Smooth muscle cell (in vitro differentiated cells): ENCODE measurements around the gene NSD1. TPM values are rescaled to one million over a fixed set of nuclear protein-coding genes. Genes with fewer than 3 reads are reported as not detected.
"Not testable (repeated sequence)": the region's sequence is repeated elsewhere in the genome, so short reads cannot be mapped to it uniquely, and the experiment has no call there.

Source experiments
- DNase-seq: peaks from one replicate; lab custom pipeline; 2025; ENCODE audit not compliant: unreplicated experiment; lab: John Stamatoyannopoulos, UW
- H2AFZ ChIP-seq: fragments of 200-600 bp; sonication (generic); 2 replicates; pipeline ENCODE4 v1.6.0; 2016; ENCODE audit warnings: antibody characterized with exemption, low read depth, mild to moderate bottlenecking
- H3F3A ChIP-seq: fragments of 200-600 bp; sonication (generic); 2 replicates; pipeline ENCODE4 v1.6.0; 2017; ENCODE audit warnings: antibody characterized with exemption, low read depth
- H3K27ac ChIP-seq: fragments of 200-600 bp; sonication (generic); 2 replicates; pipeline ENCODE4 v1.5.1; 2016; ENCODE audit warnings: low read depth, mild to moderate bottlenecking
- H3K27me3 ChIP-seq: fragments of 200-600 bp; sonication (generic); 2 replicates; pipeline ENCODE4 v1.6.1; 2016; ENCODE audit warnings: low read depth, mild to moderate bottlenecking
- H3K36me3 ChIP-seq: fragments of 200-600 bp; sonication (generic); 2 replicates; pipeline ENCODE4 v1.5.1; 2016; ENCODE audit warnings: low read depth
- H3K4me1 ChIP-seq: fragments of 200-600 bp; sonication (generic); 2 replicates; pipeline ENCODE4 v1.5.1; 2016; ENCODE audit warnings: low read depth
- H3K4me2 ChIP-seq: fragments of 200-600 bp; sonication (generic); 2 replicates; pipeline ENCODE4 v1.6.0; 2016; ENCODE audit warnings: mild to moderate bottlenecking
- H3K4me3 ChIP-seq: fragments of 200-600 bp; sonication (generic); 2 replicates; pipeline ENCODE4 v1.5.1; 2016; ENCODE audit warnings: mild to moderate bottlenecking
- H3K79me2 ChIP-seq: fragments of 200-600 bp; sonication (generic); 2 replicates; pipeline ENCODE4 v1.6.0; 2016; ENCODE audit warnings: low read depth, mild to moderate bottlenecking
- H3K9ac ChIP-seq: fragments of 200-600 bp; sonication (generic); 2 replicates; pipeline ENCODE4 v1.6.0; 2016; ENCODE audit warnings: low read depth
- H3K9me3 ChIP-seq: fragments of 200-600 bp; sonication (generic); replicated peaks from 2 replicates; pipeline ENCODE4 v1.5.1; 2016; ENCODE audit warnings: low read depth
- H4K20me1 ChIP-seq: fragments of 200-600 bp; sonication (generic); 2 replicates; pipeline ENCODE4 v1.6.0; 2016; ENCODE audit warnings: low read depth
- WGBS: methylation state at CpG from one replicate; pipeline ENCODE4 v1.1.7; 2016; ENCODE audit warnings: low lambda C conversion rate; 5-methylcytosine and 5-hydroxymethylcytosine counted together
- polyA plus RNA-seq: library from polyadenylated mRNA; unstranded; fragments of >200 nt; fragmentation: Nextera tagmentation; extraction: Ambion mirVana; gene quantifications from 2 replicates; pipeline ENCODE4 v1.2.1, GENCODE V29; 2016
- total RNA-seq: library from RNA; depleted of rRNA; stranded (reverse); fragments of >200 nt; gene quantifications from 2 replicates; pipeline ENCODE4 v1.2.3, GENCODE V29; 2014
- TF ChIP-seq, protein P1 (sequence below): fragments of 200-600 bp; sonication (generic); IDR thresholded peaks from 2 replicates; pipeline ENCODE4 v1.5.1; 2017; ENCODE audit warnings: borderline replicate concordance, mild to moderate bottlenecking, antibody characterized with exemption; ENCODE audit not compliant: insufficient read depth, poor library complexity, severe bottlenecking

Gene NSD1
- total and polyA plus RNA-seq, 2 experiments from 2014 or later: 22.6 to 38.2 TPM

DNA sequence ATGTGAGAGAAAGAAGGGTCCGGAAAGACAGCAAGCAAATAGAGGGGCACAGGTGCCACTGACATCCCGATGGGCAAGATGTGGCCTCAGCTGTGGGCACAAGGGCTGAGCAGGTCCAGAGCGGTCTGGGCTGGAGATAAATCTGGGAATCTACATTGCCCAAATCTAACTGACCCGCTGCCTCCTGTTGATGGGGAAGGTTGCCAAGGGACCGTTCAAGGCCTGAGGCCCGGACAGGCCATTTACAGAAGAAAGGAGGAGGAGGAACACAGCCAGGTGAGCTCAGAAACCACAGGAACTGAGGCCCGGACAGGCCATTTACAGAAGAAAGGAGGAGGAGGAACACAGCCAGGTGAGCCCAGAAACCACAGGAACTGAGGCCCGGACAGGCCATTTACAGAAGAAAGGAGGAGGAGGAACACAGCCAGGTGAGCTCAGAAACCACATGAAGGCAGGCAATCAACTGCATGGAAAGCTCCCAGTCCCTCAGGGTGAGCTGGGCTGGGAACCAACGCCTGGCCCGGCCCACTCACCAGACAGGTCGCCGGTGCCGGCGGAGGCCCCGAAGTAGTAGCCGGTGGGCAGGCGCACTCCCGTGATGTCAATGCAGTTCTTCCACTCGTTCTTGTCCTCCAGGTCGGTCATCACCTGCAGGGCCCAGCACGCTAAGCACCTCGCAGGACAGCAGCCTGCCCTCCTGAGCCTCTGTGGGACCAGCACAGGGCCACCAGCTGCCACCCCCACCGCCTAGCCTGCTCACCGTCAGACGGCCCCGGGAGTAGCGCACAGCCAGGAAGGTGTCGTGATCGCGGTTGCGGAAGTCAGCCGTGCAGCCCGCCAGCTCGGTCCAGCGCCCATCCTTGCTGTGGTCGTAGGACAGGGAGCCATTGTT lies 203.3 kb downstream of the NSD1 start:
- no peak for DNase-seq
- Histone ChIP-seq H3K4me2 (no peak overlapping the region), H3K27me3 (no peaks in the 10 kb centered on the region), H3F3A (no peaks in the 10 kb centered on the region), H3K4me1 (no peaks in the 10 kb centered on the region), H3K9ac (no peak overlapping the region), H3K4me3 (no peak overlapping the region), H3K27ac (no peak overlapping the region), H3K79me2 (peaks cover 18% of the 10 kb centered on the region), H3K9me3 (no peaks in the 10 kb centered on the region), H4K20me1 (peaks cover 33% of the 10 kb centered on the region), H2AFZ (no peak overlapping the region), H3K36me3 (no peaks in the 10 kb centered on the region)
- TF ChIP-seq, protein P1, sequence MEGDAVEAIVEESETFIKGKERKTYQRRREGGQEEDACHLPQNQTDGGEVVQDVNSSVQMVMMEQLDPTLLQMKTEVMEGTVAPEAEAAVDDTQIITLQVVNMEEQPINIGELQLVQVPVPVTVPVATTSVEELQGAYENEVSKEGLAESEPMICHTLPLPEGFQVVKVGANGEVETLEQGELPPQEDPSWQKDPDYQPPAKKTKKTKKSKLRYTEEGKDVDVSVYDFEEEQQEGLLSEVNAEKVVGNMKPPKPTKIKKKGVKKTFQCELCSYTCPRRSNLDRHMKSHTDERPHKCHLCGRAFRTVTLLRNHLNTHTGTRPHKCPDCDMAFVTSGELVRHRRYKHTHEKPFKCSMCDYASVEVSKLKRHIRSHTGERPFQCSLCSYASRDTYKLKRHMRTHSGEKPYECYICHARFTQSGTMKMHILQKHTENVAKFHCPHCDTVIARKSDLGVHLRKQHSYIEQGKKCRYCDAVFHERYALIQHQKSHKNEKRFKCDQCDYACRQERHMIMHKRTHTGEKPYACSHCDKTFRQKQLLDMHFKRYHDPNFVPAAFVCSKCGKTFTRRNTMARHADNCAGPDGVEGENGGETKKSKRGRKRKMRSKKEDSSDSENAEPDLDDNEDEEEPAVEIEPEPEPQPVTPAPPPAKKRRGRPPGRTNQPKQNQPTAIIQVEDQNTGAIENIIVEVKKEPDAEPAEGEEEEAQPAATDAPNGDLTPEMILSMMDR: no peak
- 96% methylated on average over 36 of the region's 36 CpGs for WGBS

DNA sequence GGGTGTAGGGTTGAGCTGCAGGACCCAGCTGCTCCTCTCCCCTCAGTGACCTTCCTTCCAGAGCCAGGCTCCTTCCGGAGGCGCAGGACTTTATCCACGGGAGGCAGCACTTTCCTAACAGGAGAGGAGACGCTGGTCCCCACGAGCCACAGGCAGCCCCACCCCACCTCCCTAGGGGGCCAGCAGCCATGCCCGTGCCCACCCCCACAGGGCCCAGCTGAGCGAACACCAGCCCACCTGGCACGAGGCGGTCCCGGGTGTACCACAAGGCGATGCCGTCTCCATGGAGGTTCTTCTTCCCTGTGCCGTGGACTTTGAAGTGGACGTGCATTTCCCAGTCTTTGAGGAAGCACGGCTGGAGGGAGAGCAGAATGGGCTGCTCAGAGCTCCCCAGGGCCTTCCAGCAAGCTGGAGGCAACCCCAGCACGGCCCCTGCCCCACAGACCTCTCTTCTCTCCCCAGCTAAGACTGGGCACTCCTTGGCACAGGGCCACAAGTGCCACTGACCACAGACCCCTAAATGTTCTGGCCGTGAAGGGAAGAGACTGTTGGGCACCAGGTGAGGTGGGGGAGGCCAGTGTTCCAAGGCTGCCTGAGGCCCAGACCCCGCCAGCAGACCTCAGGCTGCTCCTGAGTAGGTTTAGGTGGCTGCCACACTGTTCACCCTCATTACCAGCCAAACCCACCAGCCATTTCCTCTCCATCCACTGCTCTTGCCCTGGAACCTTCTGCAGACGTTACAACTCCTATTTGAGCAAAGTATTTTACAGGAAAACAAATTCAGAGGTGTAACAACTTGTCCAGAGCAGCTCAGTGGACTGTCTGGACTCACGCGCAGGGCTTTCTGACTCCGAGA lies 204.9 kb downstream of the NSD1 start:
- H3K4me3 ChIP-seq: no peak overlapping the region
- no peak for DNase-seq
- WGBS: 95% methylated on average over 21 of the region's 22 CpGs

DNA sequence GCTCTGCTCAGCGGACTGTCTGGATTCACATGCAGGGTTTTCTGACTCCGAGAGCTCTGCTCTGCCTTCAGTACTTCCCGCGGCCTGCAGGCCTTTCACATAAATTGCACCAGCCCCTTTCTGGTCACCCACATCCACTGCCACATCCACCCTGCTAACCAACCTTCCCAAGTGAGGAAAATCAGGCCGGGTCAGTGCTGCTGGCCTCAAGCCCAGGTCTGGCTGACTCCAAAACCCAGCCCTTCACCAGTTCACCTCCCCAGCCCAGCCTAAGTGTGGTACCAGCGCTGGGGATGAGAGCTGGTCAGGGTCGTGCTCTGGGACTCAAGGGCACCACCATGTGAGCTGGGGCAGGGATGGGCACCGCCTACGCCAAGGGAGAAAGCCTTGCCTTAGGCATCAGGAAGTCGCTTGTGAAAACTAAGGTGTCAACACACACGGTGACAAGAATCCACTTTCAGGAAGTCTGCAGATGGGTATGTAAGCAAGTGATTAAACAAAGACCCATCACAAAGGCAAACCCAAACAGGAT lies 205.6 kb downstream of the NSD1 start:
- Histone ChIP-seq H3K4me3 (no peak overlapping the region), H3K27me3 (no peaks in the 10 kb centered on the region), H3K79me2 (peaks cover 40% of the 10 kb centered on the region), H3F3A (no peaks in the 10 kb centered on the region), H4K20me1 (peaks cover 53% of the 10 kb centered on the region), H3K36me3 (no peaks in the 10 kb centered on the region), H2AFZ (no peak overlapping the region), H3K27ac (no peak overlapping the region), H3K4me2 (no peak overlapping the region), H3K9ac (no peak overlapping the region), H3K9me3 (no peaks in the 10 kb centered on the region), H3K4me1 (no peaks in the 10 kb centered on the region)
- TF ChIP-seq, protein P1: no peak
- DNase-seq: no peak
- 86% methylated on average over 11 of the region's 11 CpGs for WGBS

More for the DNA sequence above, 204.9 kb downstream of the NSD1 start:
- Histone ChIP-seq H3F3A (no peaks in the 10 kb centered on the region), H3K9ac (no peak overlapping the region), H3K4me2 (no peak overlapping the region), H3K27me3 (no peaks in the 10 kb centered on the region), H2AFZ (no peak overlapping the region), H3K36me3 (no peaks in the 10 kb centered on the region), H3K9me3 (no peaks in the 10 kb centered on the region), H3K4me1 (no peaks in the 10 kb centered on the region), H3K27ac (no peak overlapping the region), H3K79me2 (peaks cover 34% of the 10 kb centered on the region), H4K20me1 (peaks cover 48% of the 10 kb centered on the region)
- TF ChIP-seq, protein P1: no peak

DNA sequence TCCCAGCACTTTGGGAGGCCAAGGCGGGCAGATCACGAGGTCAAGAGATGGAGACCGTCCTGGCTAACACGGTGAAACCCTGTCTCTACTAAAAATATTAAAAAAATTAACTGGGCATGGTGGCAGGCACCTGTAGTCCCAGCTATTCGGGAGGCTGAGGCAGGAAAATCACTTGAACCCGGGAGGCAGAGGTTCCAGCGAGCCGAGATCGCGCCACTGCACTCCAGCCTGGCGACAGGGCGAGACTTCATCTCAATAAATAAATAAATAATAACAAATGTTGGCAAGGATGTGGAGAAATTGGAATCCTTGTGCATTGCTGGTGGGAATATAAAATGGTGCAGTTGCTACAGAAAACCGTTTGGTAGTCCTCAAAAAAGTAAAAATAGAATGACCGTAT lies 209.4 kb downstream of the NSD1 start:
- H3K9me3 ChIP-seq, H3K4me3 ChIP-seq, H3K4me1 ChIP-seq, H3K4me2 ChIP-seq, H3K9ac ChIP-seq, DNase-seq, H3K27me3 ChIP-seq, H3K27ac ChIP-seq, H2AFZ ChIP-seq, H3F3A ChIP-seq, H3K36me3 ChIP-seq: not testable (repeated sequence)
- Histone ChIP-seq H4K20me1 (peaks cover 82% of the 10 kb centered on the region), H3K79me2 (peaks cover 78% of the 10 kb centered on the region)
- 96% methylated on average over 14 of the region's 14 CpGs for WGBS
